Endothelial cell of umbilical vein (primary cell): ENCODE measurements around the gene RGS17. TPM values are rescaled to one million over a fixed set of nuclear protein-coding genes. Genes with fewer than 3 reads are reported as not detected.

Experiments
- BruUV-seq: library from RNA; stranded (reverse); fragments of 400-500 nt; replicated peaks from 2 replicates; lab custom pipeline; 2021; lab: Mats Ljungman, UMichigan
- CTCF ChIA-PET: fragments of 300-600, 350-600 bp; sonication (Branson Sonifier 250); formaldehyde crosslinking; loops from one replicate; lab custom pipeline; 2021; ENCODE audit warnings: antibody characterized with exemption, inconsistent platforms; lab: Charles Lee
- POLR2A ChIA-PET: fragments of 300-600, 350-600 bp; sonication (Branson Sonifier 250); formaldehyde crosslinking; loops from one replicate; lab custom pipeline; 2021; ENCODE audit warnings: antibody characterized with exemption, inconsistent platforms; lab: Charles Lee
- DNase-seq: peaks from one replicate; pipeline ENCODE4 v3.0.0-alpha.2; 2011; ENCODE audit warnings: low read depth, low spot score
- FAIRE-seq: peaks from 2 replicates; lab custom pipeline; 2011; peaks lifted over from hg19 to GRCh38; lab: Jason Lieb, UNC
- H2AFZ ChIP-seq: 2 replicates; pipeline ENCODE4 v1.6.0; 2012; ENCODE audit warnings: low read depth, low read length, control low read depth, inconsistent platforms
- H3K27ac ChIP-seq: 2 replicates; pipeline ENCODE4 v1.5.1; 2011; ENCODE audit warnings: low read depth, mild to moderate bottlenecking, control low read depth, low read length, moderate library complexity; ENCODE audit not compliant: insufficient read depth
- H3K27me3 ChIP-seq, 2 experiments: 2 replicates each; pipeline versions ENCODE4 v1.6.0 to v1.6.1; 2011; ENCODE audit warnings: low read length in 2 of 2, mixed read lengths in 1 of 2; ENCODE audit not compliant: control insufficient read depth in 2 of 2, insufficient read depth in 2 of 2
- H3K36me3 ChIP-seq, 2 experiments: 2 replicates in 1 of 2; 3 replicates in 1 of 2; pipeline ENCODE4 v1.5.1; 2011; ENCODE audit warnings: low read length in 2 of 2, mild to moderate bottlenecking in 1 of 2, moderate library complexity in 1 of 2; ENCODE audit not compliant: control insufficient read depth in 2 of 2, insufficient read depth in 2 of 2; ENCODE audit errors: extremely low read depth in 1 of 2
- H3K4me1 ChIP-seq: 3 replicates; pipeline ENCODE4 v1.5.1; 2011; ENCODE audit warnings: mild to moderate bottlenecking, low read length; ENCODE audit not compliant: control insufficient read depth, insufficient read depth; ENCODE audit errors: extremely low read depth
- H3K4me2 ChIP-seq: 2 replicates; pipeline ENCODE4 v1.6.1; 2011; ENCODE audit warnings: low read length, control low read depth, mixed read lengths; ENCODE audit not compliant: insufficient read depth
- H3K4me3 ChIP-seq, 3 experiments: fragments of 200-600 bp in 1 of 3; sonication (generic), shearing (Covaris generic) in 1 of 3; replicated peaks in 1 of 3; 2 replicates each; pipeline ENCODE4 v1.5.1; 2011 to 2016; ENCODE audit warnings: control low read depth in 3 of 3, low read length in 3 of 3, mild to moderate bottlenecking in 2 of 3, inconsistent platforms in 1 of 3, low read depth in 1 of 3, moderate library complexity in 1 of 3; ENCODE audit not compliant: insufficient read depth in 1 of 3
- H3K79me2 ChIP-seq: 2 replicates; pipeline ENCODE4 v1.6.0; 2012; ENCODE audit warnings: low read length, inconsistent platforms; ENCODE audit not compliant: control insufficient read depth, insufficient read depth
- H3K9ac ChIP-seq: replicated peaks from 2 replicates; pipeline ENCODE3; 2011; ENCODE audit warnings: low read length, control low read depth; ENCODE audit not compliant: insufficient read depth; ENCODE audit errors: extremely low read depth
- H3K9me1 ChIP-seq: replicated peaks from 3 replicates; pipeline ENCODE4 v1.6.0; 2011; ENCODE audit warnings: mild to moderate bottlenecking, low read length; ENCODE audit not compliant: control insufficient read depth, insufficient read depth; ENCODE audit errors: extremely low read depth
- H3K9me3 ChIP-seq: replicated peaks from 2 replicates; pipeline ENCODE4 v1.5.1; 2012; ENCODE audit warnings: low read length, inconsistent platforms; ENCODE audit not compliant: control insufficient read depth, insufficient read depth
- H4K20me1 ChIP-seq: replicated peaks from 2 replicates; pipeline ENCODE3; 2011; ENCODE audit warnings: mild to moderate bottlenecking, low read length; ENCODE audit not compliant: control insufficient read depth, insufficient read depth; ENCODE audit errors: extremely low read depth
- EZH2 ChIP-seq: IDR thresholded peaks from 2 replicates; pipeline ENCODE4 v1.6.1; 2012; ENCODE audit warnings: borderline replicate concordance, low read depth, mild to moderate bottlenecking, moderate library complexity, low read length, inconsistent platforms; ENCODE audit not compliant: severe bottlenecking
- GATA2 ChIP-seq: IDR thresholded peaks from 2 replicates; pipeline ENCODE4 v1.7.0; 2011; ENCODE audit warnings: low read depth, mild to moderate bottlenecking, moderate library complexity, mixed read lengths, low read length; ENCODE audit not compliant: insufficient read length, insufficient read depth
- JUN ChIP-seq: IDR thresholded peaks from 2 replicates; pipeline ENCODE4 v1.6.1; 2011; ENCODE audit warnings: borderline replicate concordance, low read depth; ENCODE audit not compliant: insufficient read length, insufficient read depth
- POLR2A ChIP-seq: IDR thresholded peaks from 2 replicates; pipeline ENCODE4 v1.6.1; 2012; ENCODE audit warnings: low read depth, mild to moderate bottlenecking, control low read depth, low read length
- dilution Hi-C: fragments of 300-500 bp; cut with MboI; formaldehyde crosslinking; loops from one replicate; pipeline ENCODE4 v1.15.0; 2019; ENCODE audit warnings: low sequenced_read_pairs; ENCODE audit not compliant: extremely low pct_ligation_motif_present
- intact Hi-C: fragments of 100-400 bp; cut with micrococcal nuclease; formaldehyde crosslinking; loops from one replicate; pipeline ENCODE4 v1.10.0; 2022
- polyA plus RNA-seq, 4 experiments: library from polyadenylated mRNA; depleted of rRNA in 3 of 4; stranded (reverse) in 3 of 4; unstranded in 1 of 4; fragments of >200 nt; gene quantifications; 2 replicates each; pipeline versions ENCODE4 v1.2.1 to v1.2.3, GENCODE V29; 2011 to 2012; ENCODE audit warnings: missing spikeins in 1 of 4
- small RNA-seq: library from RNA; depleted of rRNA; stranded (forward); fragments of <200 nt; gene quantifications from one replicate; pipeline ENCODE3, GENCODE V24; 2012; ENCODE audit warnings: low replicate concordance, low read depth; ENCODE audit not compliant: insufficient read depth, insufficient read length
- total RNA-seq: library from RNA; stranded (reverse); gene quantifications from 2 replicates; pipeline ENCODE4 v1.2.3, GENCODE V29; 2021

The RGS17 gene
- total and polyA plus RNA-seq, 2 donors (not counting 3 experiments of a cell fraction or from before 2014, with no cell fraction given): 0.40 to 1.1 TPM

GRCh38 chr6:152959333-152959732 is 171.7 kb downstream of the RGS17 start:
- no peaks in the 10 kb centered on the region for H3K4me1 ChIP-seq
- H3K79me2 ChIP-seq: no peaks in the 10 kb centered on the region
- no peaks in the 10 kb centered on the region for H4K20me1 ChIP-seq
- H3K9me3 ChIP-seq: no peaks in the 10 kb centered on the region
- POLR2A ChIA-PET: no interaction called here
- BruUV-seq: no TSS peak
- DNase-seq (no peak), FAIRE-seq (no peak)
- no peak overlapping the region for H3K4me3 ChIP-seq
- intact Hi-C loops (loop anchor here (10.0 kb wide), 1 partner anchor 655 kb away; no protein-coding TSS in a partner anchor), dilution Hi-C loops (no loop called here)
- no peak overlapping the region for H3K4me2 ChIP-seq
- TF ChIP-seq GATA2: no peak
- TF ChIP-seq POLR2A: no peak
- no peak for TF ChIP-seq JUN
- H3K27ac ChIP-seq: no peak overlapping the region
- no peaks in the 10 kb centered on the region for H3K36me3 ChIP-seq
- H2AFZ ChIP-seq: no peak overlapping the region
- no peak overlapping the region for H3K9ac ChIP-seq
- no peaks in the 10 kb centered on the region for H3K27me3 ChIP-seq
- CTCF ChIA-PET: no interaction called here
- H3K9me1 ChIP-seq: no peaks in the 10 kb centered on the region

- no peaks in the 10 kb centered on the region for H3K27me3 ChIP-seq
- ChIA-PET POLR2A (no interaction called here), CTCF (interaction anchor here (0.6 to 1.3 kb wide), 4 partner anchors 10 to 854 kb away, joined by 3 to 4 read pairs (median 4); no protein-coding TSS in a partner anchor)
- H4K20me1 ChIP-seq: no peaks in the 10 kb centered on the region
- no peaks in the 10 kb centered on the region for H3K4me1 ChIP-seq
- no peaks in the 10 kb centered on the region for H3K79me2 ChIP-seq
- no peak for TF ChIP-seq EZH2
- H3K27ac ChIP-seq: no peak overlapping the region
- no peaks in the 10 kb centered on the region for H3K9me3 ChIP-seq
- H3K36me3 ChIP-seq: no peaks in the 10 kb centered on the region
- no peaks in the 10 kb centered on the region for H3K9me1 ChIP-seq
- intact Hi-C loops: loop anchor here (10.0 kb wide), 1 partner anchor 653 kb away; no protein-coding TSS in a partner anchor
- H3K4me2 ChIP-seq: no peak overlapping the region
- no peak overlapping the region for H2AFZ ChIP-seq
- H3K4me3 ChIP-seq: no peak overlapping the region
- FAIRE-seq (no peak), DNase-seq (no peak)
- dilution Hi-C loops: no loop called here
- no peak overlapping the region for H3K9ac ChIP-seq
- BruUV-seq: no TSS peak
Measured at GRCh38 chr6:152957796-152958195, 173.3 kb downstream of the RGS17 start.

Small RNA genes within 50 kb of the gene (small RNA-seq; reads per million reads assigned to genes)
- gene AL080276.1 (not detected), gene RNA5SP224 (not detected)

Other genes with a start within 250 kb of the RGS17 start
- gene FBXO5, start 148.2 kb downstream of the RGS17 start, total RNA-seq: 27.1 and 28.1 TPM in 2 replicates
- 5.4 and 6.1 TPM in 2 replicates for gene FBXO5, start 148.2 kb downstream of the RGS17 start, polyA plus RNA-seq
- 27.5 and 31.2 TPM in 2 replicates for gene MTRF1L, start 128.6 kb downstream of the RGS17 start, total RNA-seq
- gene MTRF1L, start 128.6 kb downstream of the RGS17 start, polyA plus RNA-seq: 5.2 and 6.2 TPM in 2 replicates